HepG2 (cell line): ENCODE results near the gene EYA4. TPM values are rescaled to one million over a fixed set of nuclear protein-coding genes. Genes with fewer than 3 reads are reported as not detected.

Experiments used
- ATAC-seq: fragments of 200-7000 bp; cut with Tn5 transposase; 3 replicates; pipeline ENCODE4 v1.9.1; 2020; ENCODE audit warnings: mild to moderate bottlenecking, moderate library complexity
- BruUV-seq: library from RNA; stranded (reverse); fragments of 400-500 nt; replicated peaks from 2 replicates; lab custom pipeline; 2021; lab: Mats Ljungman, UMichigan
- CTCF ChIA-PET: fragments of 300-600 bp; formaldehyde crosslinking; extraction: SDS; loops from one replicate; lab custom pipeline; 2021; ENCODE audit warnings: low total read pairs, inconsistent platforms, low intra/inter-chr PET ratio; lab: Yijun Ruan, JAX
- POLR2A ChIA-PET: fragments of 350-600 bp; sonication (Branson Sonifier 250); formaldehyde crosslinking; loops from one replicate; lab custom pipeline; 2020; ENCODE audit warnings: antibody characterized with exemption, inconsistent platforms; lab: Yijun Ruan, JAX
- DNase-seq: peaks from one replicate; pipeline ENCODE4 v3.0.0-alpha.2; 2015; ENCODE audit warnings: low spot score
- FAIRE-seq: peaks from 3 replicates; lab custom pipeline; 2011; peaks lifted over from hg19 to GRCh38; lab: Jason Lieb, UNC
- H2AFZ ChIP-seq: one replicate; pipeline ENCODE4 v1.6.1; 2011; ENCODE audit warnings: low read length, inconsistent platforms
- H3K27ac ChIP-seq: fragments of 300-600 bp; 3 replicates; pipeline ENCODE4 v1.8.0; 2011; ENCODE audit warnings: mixed run types, mild to moderate bottlenecking, mixed read lengths, low read length, inconsistent platforms; ENCODE audit not compliant: insufficient read depth; ENCODE audit errors: extremely low read length
- H3K27me3 ChIP-seq, 2 experiments: fragments of 200-600 bp in 1 of 2; 2 replicates in 1 of 2; 3 replicates in 1 of 2; pipeline versions ENCODE4 v1.6.0 to v1.8.0; 2011; ENCODE audit warnings: low read length in 2 of 2, mild to moderate bottlenecking in 2 of 2, moderate library complexity in 2 of 2, inconsistent platforms in 1 of 2; ENCODE audit not compliant: insufficient read depth in 2 of 2, control insufficient read depth in 1 of 2
- H3K36me3 ChIP-seq, 2 experiments: fragments of 200-600 bp in 1 of 2; replicated peaks in 1 of 2; 2 replicates in 1 of 2; 3 replicates in 1 of 2; pipeline versions ENCODE4 v1.5.1 to v1.8.0; 2011; ENCODE audit warnings: low read length in 2 of 2, inconsistent platforms in 1 of 2; ENCODE audit not compliant: insufficient read depth in 2 of 2, control insufficient read depth in 1 of 2
- H3K4me1 ChIP-seq: 2 replicates; pipeline ENCODE4 v1.5.1; 2012; ENCODE audit warnings: low read length, inconsistent platforms; ENCODE audit not compliant: insufficient read depth
- H3K4me2 ChIP-seq: 2 replicates; pipeline ENCODE4 v1.6.0; 2011; ENCODE audit warnings: low read depth, low read length, inconsistent platforms
- H3K4me3 ChIP-seq, 3 experiments: fragments of 200-600 bp in 1 of 3; sonication (generic), shearing (Covaris generic) in 1 of 3; replicated peaks in 1 of 3; 2 replicates each; pipeline ENCODE4 v1.5.1; 2011 to 2016; ENCODE audit warnings: low read length in 3 of 3, inconsistent platforms in 2 of 3, low read depth in 2 of 3, mild to moderate bottlenecking in 2 of 3, control low read depth in 1 of 3, mixed read lengths in 1 of 3; ENCODE audit not compliant: insufficient read depth in 1 of 3
- H3K79me2 ChIP-seq: one replicate; pipeline ENCODE4 v1.6.1; 2011; ENCODE audit warnings: low read length, inconsistent platforms; ENCODE audit not compliant: insufficient read depth
- H3K9ac ChIP-seq: 2 replicates; pipeline ENCODE4 v1.6.0; 2011; ENCODE audit warnings: mild to moderate bottlenecking, low read depth, low read length, inconsistent platforms; ENCODE audit not compliant: insufficient read depth
- H3K9me3 ChIP-seq: 2 replicates; pipeline ENCODE4 v1.5.1; 2012; ENCODE audit warnings: mild to moderate bottlenecking, low read length
- H4K20me1 ChIP-seq: 2 replicates; pipeline ENCODE4 v1.6.0; 2011; ENCODE audit warnings: inconsistent platforms, mild to moderate bottlenecking, low read length, moderate library complexity; ENCODE audit not compliant: insufficient read depth
- AGO2 ChIP-seq: fragments of 200-400 bp; formaldehyde crosslinking; optimal IDR thresholded peaks from 2 replicates; pipeline ENCODE3; 2017; ENCODE audit warnings: mild to moderate bottlenecking, low read depth, low read length, moderate library complexity
- CHD2 ChIP-seq: IDR thresholded peaks from 2 replicates; pipeline ENCODE4 v1.6.1; 2011; ENCODE audit warnings: low read depth, low read length, improper control_type of control experiment
- FIP1L1 ChIP-seq: fragments of 200-400 bp; formaldehyde crosslinking; IDR thresholded peaks from 2 replicates; pipeline ENCODE4 v1.6.1; 2018; ENCODE audit warnings: low read depth, mild to moderate bottlenecking, low read length, moderate library complexity, borderline replicate concordance; ENCODE audit not compliant: insufficient read depth
- HDAC6 ChIP-seq: fragments of 200-600 bp; sonication (generic); IDR thresholded peaks from 2 replicates; pipeline ENCODE4 v1.7.0; 2017; ENCODE audit warnings: mild to moderate bottlenecking, antibody characterized with exemption, low read length, low read depth
- JUND ChIP-seq: sonication (generic); formaldehyde crosslinking; IDR thresholded peaks from 2 replicates; pipeline ENCODE4 v1.8.0; 2022; ENCODE audit warnings: mild to moderate bottlenecking, missing genetic modification reagents
- KAT7 ChIP-seq: IDR thresholded peaks from 2 replicates; pipeline ENCODE4 v1.6.1; 2018; ENCODE audit warnings: borderline replicate concordance, missing compliant biosample characterization
- NR2F1 ChIP-seq, 2 experiments: fragments of 450-650 bp in 1 of 2; formaldehyde crosslinking in 1 of 2; IDR thresholded peaks; 2 replicates each; pipeline versions ENCODE4 v1.5.0 to v1.6.1; 2016 to 2020; ENCODE audit warnings: mild to moderate bottlenecking in 1 of 2, missing compliant biosample characterization in 1 of 2, missing genetic modification reagents in 1 of 2, moderate library complexity in 1 of 2
- RBAK ChIP-seq: sonication (generic); formaldehyde crosslinking; IDR thresholded peaks from 2 replicates; pipeline ENCODE4 v1.5.1; 2020; ENCODE audit warnings: mild to moderate bottlenecking, missing genetic modification reagents
- RBFOX2 ChIP-seq: fragments of 200-400 bp; formaldehyde crosslinking; IDR thresholded peaks from 2 replicates; pipeline ENCODE4 v1.6.1; 2017; ENCODE audit warnings: low read depth, mild to moderate bottlenecking, low read length
- TCF7L2 ChIP-seq: IDR thresholded peaks from 2 replicates; pipeline ENCODE4 v1.6.1; 2011; ENCODE audit warnings: mild to moderate bottlenecking, low read depth, low read length, moderate library complexity
- ZBTB3 ChIP-seq: sonication (generic); formaldehyde crosslinking; IDR thresholded peaks from 2 replicates; pipeline ENCODE4 v1.4.0; 2020; ENCODE audit warnings: low read depth, mild to moderate bottlenecking, moderate library complexity, missing genetic modification reagents, borderline replicate concordance
- ZNF136 ChIP-seq: sonication (generic); formaldehyde crosslinking; IDR thresholded peaks from 2 replicates; pipeline ENCODE4 v1.8.1; 2022; ENCODE audit warnings: low read depth, mild to moderate bottlenecking, moderate library complexity, missing genetic modification reagents
- ZNF7 ChIP-seq: IDR thresholded peaks from 2 replicates; pipeline ENCODE4 v1.6.1; 2016; ENCODE audit warnings: missing biosample characterization, missing genetic modification reagents
- WGBS: methylation state at CpG from one replicate; pipeline ENCODE4 v1.1.6; 2017; ENCODE audit warnings: low lambda C conversion rate; 5-methylcytosine and 5-hydroxymethylcytosine counted together
- in situ Hi-C: cut with HindIII; loops from 2 replicates; pipeline ENCODE4 v1.10.0; 2017; ENCODE audit warnings: low pct_unique_long_range_greater_than_20kb; ENCODE audit not compliant: extremely low pct_ligation_motif_present
- intact Hi-C: fragments of 100-400 bp; cut with micrococcal nuclease; formaldehyde crosslinking; loops from one replicate; pipeline ENCODE4 v1.10.0; 2022; ENCODE audit not compliant: unreplicated experiment
- polyA plus RNA-seq, 8 experiments: library from polyadenylated mRNA; depleted of rRNA in 3 of 8; stranded (reverse) in 7 of 8; unstranded in 1 of 8; fragments of >200 nt; fragmentation: Illumina TruSeq in 4 of 8; extraction: Trizol in 4 of 8; gene quantifications; 2 replicates each; pipeline versions ENCODE4 v1.2.1 to v1.2.3, GENCODE V29; 2011 to 2016; ENCODE audit warnings: low read depth in 4 of 8, missing spikeins in 1 of 8, mixed read lengths in 1 of 8; ENCODE audit not compliant: insufficient read depth in 1 of 8
- total RNA-seq, 5 experiments: library from RNA; depleted of rRNA; stranded (reverse); fragments of >200 nt; fragmentation: Illumina TruSeq; extraction: Trizol; gene quantifications; 2 replicates each; pipeline ENCODE4 v1.2.3, GENCODE V29; 2016; ENCODE audit warnings: low read depth in 1 of 5

The EYA4 gene
- total and polyA plus RNA-seq, 2 of the 13 experiments (the other 11 are each of a cell fraction or from before 2014, with no cell fraction given): not detected

DNA sequence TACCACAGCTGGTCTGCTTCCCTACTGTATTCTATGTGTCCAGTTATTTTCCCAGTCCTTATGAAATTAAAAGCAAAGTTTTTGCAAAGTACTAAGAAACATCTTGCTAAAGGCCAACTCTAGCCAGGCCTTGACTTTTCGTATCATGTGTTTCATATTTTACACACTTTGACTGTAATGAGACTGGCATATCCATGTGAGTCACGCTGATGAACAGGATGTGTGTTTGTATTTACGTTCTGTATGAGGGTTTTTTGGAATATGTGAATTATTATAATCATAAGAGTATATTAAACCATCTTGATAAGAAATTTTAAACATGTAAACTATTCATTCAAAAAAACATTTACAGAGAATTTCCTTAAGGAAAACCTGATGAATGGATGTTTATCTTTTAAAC, 59.7 kb downstream of the EYA4 start:
- TF ChIP-seq TCF7L2 (no peak), ZNF7 (CRISPR knock-in tag) (no peak), AGO2 (no peak), FIP1L1 (no peak), CHD2 (no peak), RBAK (CRISPR knock-in tag) (no peak), ZBTB3 (CRISPR knock-in tag) (no peak), KAT7 (CRISPR knock-in tag) (no peak), JUND (no peak), RBFOX2 (no peak), HDAC6 (no peak), ZNF136 (CRISPR knock-in tag) (no peak), NR2F1 (CRISPR knock-in tag; IDR thresholded peaks at IDR 0.05) (no peak)
- DNase-seq: no peak
- in situ Hi-C loops (no loop called here), intact Hi-C loops (no loop called here)
- Histone ChIP-seq H4K20me1 (no peaks in the 10 kb centered on the region), H3K4me2 (no peak overlapping the region), H3K9me3 (no peaks in the 10 kb centered on the region), H3K4me1 (no peaks in the 10 kb centered on the region), H3K27ac (no peak overlapping the region), H2AFZ (no peak overlapping the region), H3K9ac (no peak overlapping the region), H3K27me3 (no peaks in the 10 kb centered on the region), H3K36me3 (no peaks in the 10 kb centered on the region), H3K79me2 (no peaks in the 10 kb centered on the region), H3K4me3 (no peak overlapping the region)
- BruUV-seq: no TSS peak
- POLR2A ChIA-PET: no interaction called here
- CTCF ChIA-PET: no interaction called here
- ATAC-seq: no peak
- FAIRE-seq: no peak
- WGBS: 5% methylated on average over 3 of the region's 3 CpGs
